HL-60 (cell line): Measurements from ENCODE around the gene ABCF3.
"Not testable (repeated sequence)": the region's sequence is repeated elsewhere in the genome, so short reads cannot be mapped to it uniquely, and the experiment has no call there.

Experiments used
- DNase-seq, 2 experiments: peaks; one replicate each; pipeline ENCODE4 v3.0.0-alpha.2; 2010 to 2020; ENCODE audit warnings: low read depth in 1 of 2, low spot score in 1 of 2
- H3K27ac ChIP-seq: fragments of 250-450 bp; sonication (Bioruptor Pico); replicated peaks from 2 replicates; pipeline ENCODE4 v1.5.1; 2020; ENCODE audit warnings: mild to moderate bottlenecking, moderate library complexity
- H3K27me3 ChIP-seq: fragments of 250-450 bp; sonication (Bioruptor Pico); 2 replicates; pipeline ENCODE4 v1.5.1; 2021; ENCODE audit warnings: mild to moderate bottlenecking, moderate library complexity; ENCODE audit not compliant: insufficient read depth, poor library complexity, severe bottlenecking
- H3K4me3 ChIP-seq: replicated peaks from 2 replicates; pipeline ENCODE4 v1.5.1; 2011; ENCODE audit warnings: mild to moderate bottlenecking, control low read depth, low read length; ENCODE audit not compliant: insufficient read depth
- CTCF ChIP-seq: IDR thresholded peaks from one replicate; pipeline ENCODE4 v1.5.1; 2011; ENCODE audit warnings: low read length, control low read depth, inconsistent platforms; ENCODE audit not compliant: insufficient read depth
- GABPA ChIP-seq: IDR thresholded peaks from 2 replicates; pipeline ENCODE4 v1.6.1; 2012; ENCODE audit warnings: low read depth
- POLR2AphosphoS5 ChIP-seq: IDR thresholded peaks from 2 replicates; pipeline ENCODE4 v1.6.1; 2012; ENCODE audit warnings: low read depth
- SPI1 ChIP-seq: IDR thresholded peaks from 2 replicates; pipeline ENCODE4 v1.6.1; 2012; ENCODE audit warnings: low read depth, mild to moderate bottlenecking, borderline replicate concordance
- TF ChIP-seq, protein P1 (sequence below): IDR thresholded peaks from 2 replicates; pipeline ENCODE4 v1.6.1; 2012; ENCODE audit warnings: low read depth; ENCODE audit not compliant: insufficient replicate concordance

Gene ABCF3

GRCh38 chr3:184148076-184148475 lies 37.9 kb upstream of the ABCF3 start:
- Histone ChIP-seq H3K27ac (no peak overlapping the region; the same call in 1 of the 2 replicates), H3K4me3 (no peak overlapping the region), H3K27me3 (no peaks in the 10 kb centered on the region)
- TF ChIP-seq GABPA (no peak), POLR2AphosphoS5 (no peak), CTCF (no peak), SPI1 (no peak)
- TF ChIP-seq, protein P1, sequence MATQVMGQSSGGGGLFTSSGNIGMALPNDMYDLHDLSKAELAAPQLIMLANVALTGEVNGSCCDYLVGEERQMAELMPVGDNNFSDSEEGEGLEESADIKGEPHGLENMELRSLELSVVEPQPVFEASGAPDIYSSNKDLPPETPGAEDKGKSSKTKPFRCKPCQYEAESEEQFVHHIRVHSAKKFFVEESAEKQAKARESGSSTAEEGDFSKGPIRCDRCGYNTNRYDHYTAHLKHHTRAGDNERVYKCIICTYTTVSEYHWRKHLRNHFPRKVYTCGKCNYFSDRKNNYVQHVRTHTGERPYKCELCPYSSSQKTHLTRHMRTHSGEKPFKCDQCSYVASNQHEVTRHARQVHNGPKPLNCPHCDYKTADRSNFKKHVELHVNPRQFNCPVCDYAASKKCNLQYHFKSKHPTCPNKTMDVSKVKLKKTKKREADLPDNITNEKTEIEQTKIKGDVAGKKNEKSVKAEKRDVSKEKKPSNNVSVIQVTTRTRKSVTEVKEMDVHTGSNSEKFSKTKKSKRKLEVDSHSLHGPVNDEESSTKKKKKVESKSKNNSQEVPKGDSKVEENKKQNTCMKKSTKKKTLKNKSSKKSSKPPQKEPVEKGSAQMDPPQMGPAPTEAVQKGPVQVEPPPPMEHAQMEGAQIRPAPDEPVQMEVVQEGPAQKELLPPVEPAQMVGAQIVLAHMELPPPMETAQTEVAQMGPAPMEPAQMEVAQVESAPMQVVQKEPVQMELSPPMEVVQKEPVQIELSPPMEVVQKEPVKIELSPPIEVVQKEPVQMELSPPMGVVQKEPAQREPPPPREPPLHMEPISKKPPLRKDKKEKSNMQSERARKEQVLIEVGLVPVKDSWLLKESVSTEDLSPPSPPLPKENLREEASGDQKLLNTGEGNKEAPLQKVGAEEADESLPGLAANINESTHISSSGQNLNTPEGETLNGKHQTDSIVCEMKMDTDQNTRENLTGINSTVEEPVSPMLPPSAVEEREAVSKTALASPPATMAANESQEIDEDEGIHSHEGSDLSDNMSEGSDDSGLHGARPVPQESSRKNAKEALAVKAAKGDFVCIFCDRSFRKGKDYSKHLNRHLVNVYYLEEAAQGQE: no peak
- DNase-seq: no peak

DNA sequence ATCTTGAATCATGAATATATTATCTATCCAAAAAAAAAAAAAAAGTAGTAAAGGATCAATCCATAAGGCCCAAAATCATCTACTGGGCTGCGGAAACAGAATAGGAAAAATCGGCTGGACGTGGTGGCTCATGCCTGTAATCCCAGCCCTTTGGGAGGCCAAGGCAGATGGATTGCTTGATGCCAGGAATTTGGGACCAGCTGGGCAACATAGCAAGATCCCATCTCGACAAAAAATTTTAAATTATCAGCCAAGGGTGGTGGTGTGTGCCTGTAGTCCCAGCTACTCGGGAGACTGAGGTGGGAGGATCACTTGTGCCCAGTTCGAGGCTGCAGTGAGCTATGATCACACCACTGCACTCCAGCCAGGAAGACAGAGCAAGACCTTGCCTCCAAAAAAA lies 36.9 kb upstream of the ABCF3 start:
- TF ChIP-seq SPI1 (no peak), GABPA (no peak), POLR2AphosphoS5 (no peak), CTCF (no peak)
- TF ChIP-seq, protein P1: no peak
- Histone ChIP-seq H3K4me3 (no peak overlapping the region), H3K27me3 (no peaks in the 10 kb centered on the region), H3K27ac (no peak overlapping the region)
- no peak for DNase-seq

- not testable (repeated sequence) for H3K27ac ChIP-seq, DNase-seq, H3K27me3 ChIP-seq, H3K4me3 ChIP-seq
Measured at GRCh38 chr3:184149770-184150169, 36.2 kb upstream of the ABCF3 start.

DNA sequence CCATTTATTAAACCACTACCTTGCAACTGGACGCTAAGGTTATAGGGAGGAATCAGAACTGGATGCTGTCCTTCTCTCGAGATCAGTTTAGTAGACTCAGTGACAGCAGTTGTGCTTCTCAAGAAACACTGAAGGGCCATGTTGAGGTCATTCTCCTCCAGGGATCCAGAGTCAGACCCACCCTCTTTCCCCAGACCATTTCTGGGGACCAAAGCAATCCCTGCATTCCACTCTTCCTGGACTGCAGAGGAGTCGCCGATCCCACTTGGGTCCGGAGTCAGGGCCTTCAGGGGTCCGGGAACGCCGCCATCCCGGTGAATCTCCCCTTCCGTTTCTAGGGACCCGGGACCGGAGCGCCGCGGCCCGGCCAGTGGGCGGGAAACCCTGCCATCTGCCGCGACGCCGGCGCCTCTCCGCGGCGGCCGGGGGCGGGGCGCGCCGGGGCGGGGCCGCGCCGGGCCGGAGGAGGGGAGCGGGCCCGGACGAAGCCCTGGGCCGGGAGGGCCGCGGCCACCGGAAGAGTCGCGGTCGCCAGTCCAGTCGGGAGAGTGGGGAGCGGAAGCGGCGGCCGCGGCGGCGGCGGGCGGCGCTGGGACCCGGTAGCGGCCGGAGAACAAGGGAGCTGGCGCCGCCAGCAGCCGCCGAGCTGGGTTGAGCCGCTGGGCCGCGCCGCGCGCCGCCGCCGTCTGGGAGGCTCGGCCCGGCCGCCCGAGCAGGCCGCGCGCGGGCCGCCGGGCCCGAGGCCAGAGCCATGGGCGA lies 30.9 kb upstream of the ABCF3 start, which contains the start of gene DVL3:
TSS of gene DVL3 (plus strand) at position 493 of the 759 bp plus-strand sequence. CDS start at position 752, 259 bp downstream.
- TF ChIP-seq CTCF: no peak
- no peak for TF ChIP-seq POLR2AphosphoS5
- TF ChIP-seq, protein P1: no peak
- no peak for TF ChIP-seq GABPA
- Histone ChIP-seq H3K27ac (0 out of 2 replicates have a peak within 1 kb of the TSS, but pooled peaks have one; percentile 27), H3K27me3 (no peaks in the 10 kb centered on the region), H3K4me3 (peak within 1 kb of the TSS; percentile 86)
- peak in 1 of 2 experiments; percentile 21 for DNase-seq
